Spleen (tissue), 11 donors: ENCODE data around the gene STK4. TPM values are rescaled to one million over a fixed set of nuclear protein-coding genes. Genes with fewer than 3 reads are reported as not detected.

Source experiments
- DNase-seq: peaks from one replicate; pipeline ENCODE4 v3.0.0-alpha.2; 2020
- H3K27ac ChIP-seq, 8 donors: fragments of 200-600 bp; sonication (generic) in 7 of 8; 1 replicate in 4 of 8; 2 replicates in 4 of 8; pipeline versions ENCODE4 v1.5.0 to v1.8.0; 2016 to 2021; ENCODE audit warnings: inconsistent platforms in 4 of 8, mild to moderate bottlenecking in 4 of 8, moderate library complexity in 1 of 8
- H3K27me3 ChIP-seq, 7 donors: fragments of 200-600 bp; sonication (generic) in 6 of 7; replicated peaks in 1 of 7; 1 replicate in 4 of 7; 2 replicates in 3 of 7; pipeline versions ENCODE4 v1.5.0 to v1.8.0; 2016 to 2021; ENCODE audit warnings: inconsistent platforms in 3 of 7, mild to moderate bottlenecking in 1 of 7
- H3K36me3 ChIP-seq, 6 donors: fragments of 200-600 bp; sonication (generic) in 5 of 6; 1 replicate in 4 of 6; 2 replicates in 2 of 6; pipeline versions ENCODE4 v1.5.0 to v1.8.0; 2016 to 2021; ENCODE audit warnings: inconsistent platforms in 2 of 6
- H3K4me1 ChIP-seq, 6 donors: fragments of 200-600 bp; sonication (generic) in 5 of 6; 1 replicate in 3 of 6; 2 replicates in 3 of 6; pipeline versions ENCODE4 v1.5.0 to v1.8.0; 2016 to 2021; ENCODE audit warnings: inconsistent platforms in 3 of 6
- H3K4me3 ChIP-seq, 8 donors: fragments of 200-600 bp; sonication (generic) in 7 of 8; 1 replicate in 4 of 8; 2 replicates in 4 of 8; pipeline versions ENCODE4 v1.5.0 to v1.8.0; 2016 to 2021; ENCODE audit warnings: inconsistent platforms in 4 of 8, mild to moderate bottlenecking in 4 of 8, moderate library complexity in 2 of 8
- H3K9me3 ChIP-seq, 8 donors: fragments of 200-600 bp; sonication (generic) in 7 of 8; 1 replicate in 4 of 8; 2 replicates in 4 of 8; pipeline versions ENCODE4 v1.5.0 to v1.8.0; 2016 to 2021; ENCODE audit warnings: inconsistent platforms in 4 of 8
- POLR2A ChIP-seq, 3 donors: fragments of 450-650 bp; IDR thresholded peaks; one replicate each; pipeline ENCODE4 v1.5.1; 2017; ENCODE audit warnings: antibody characterized with exemption in 3 of 3, mild to moderate bottlenecking in 1 of 3
- POLR2AphosphoS5 ChIP-seq, 3 donors: sonication (generic); formaldehyde crosslinking; IDR thresholded peaks; one replicate each; pipeline ENCODE4 v1.5.1; 2017; ENCODE audit warnings: antibody characterized with exemption in 3 of 3
- WGBS, 5 donors: extraction: QIAGEN DNeasy Blood & Tissue Kit in 3 of 5; methylation state at CpG; one replicate each; pipeline versions ENCODE4 v1.1.5 to v1.1.7; 2013 to 2018; 5-methylcytosine and 5-hydroxymethylcytosine counted together
- intact Hi-C: fragments of 100-400 bp; cut with DNase I; formaldehyde crosslinking; loops from one replicate; pipeline ENCODE4 v1.15.0; 2023; ENCODE audit warnings: low total_unique reads
- polyA plus RNA-seq, 3 donors: library from polyadenylated mRNA; stranded (reverse); fragments of 200-250 nt; gene quantifications; one replicate each; pipeline ENCODE4 v1.2.1, GENCODE V29; 2013
- total RNA-seq, 7 donors: library from RNA; depleted of rRNA in 3 of 7; stranded (reverse); fragments of >200 nt in 3 of 7; fragmentation: NEBNext Ultra II Directional in 4 of 7; extraction: Animal tissue kit (Norgen Biotek cat#: 25700) in 4 of 7; gene quantifications; one replicate each; pipeline versions ENCODE4 v1.1.0 to v1.2.1, GENCODE V29; 2016 to 2021
- TF ChIP-seq, protein P1 (sequence below), 11 experiments: fragments of 200-600 bp in 7 of 11; fragments of 450-650 bp in 4 of 11; sonication (generic) in 4 of 11; IDR thresholded peaks in 8 of 11; conservative IDR thresholded peaks in 3 of 11; 1 replicate in 7 of 11; 2 replicates in 4 of 11; pipeline versions ENCODE4 v1.4.0 to v1.8.0; 2016 to 2021; ENCODE audit warnings: antibody characterized with exemption in 11 of 11, inconsistent platforms in 4 of 11, mild to moderate bottlenecking in 1 of 11
- donor health status: healthy with polysubstance abuse.
- donor health status: DM: no; HTN: no; CAD: no; lungs with moderate emphysema.
- donor health status: DM: no; HTN: no; CAD: no.
- donor health status: Bipolar disorder and iron deficiency.
- donor health status: healthy.
- donor health status: DM: no; HTN: no; CAD: no.
- donor health status: DM: yes; HTN: yes; CAD: no.

Gene STK4
- total and polyA plus RNA-seq, 10 donors = 19.0 to 241 (median 124) TPM

GRCh38 chr20:45064812-45065211 is 98.5 kb downstream of the STK4 start:
- Histone ChIP-seq H3K27ac (no peak overlapping the region), H3K27me3 (no peaks in the 10 kb centered on the region), H3K4me3 (no peak overlapping the region), H3K9me3 (no peaks in the 10 kb centered on the region), H3K36me3 (peaks cover 0 to 63% (median 16%) of the 10 kb centered on the region in 6 donors), H3K4me1 (peaks cover 4 to 60% (median 13%) of the 10 kb centered on the region in 6 donors)
- DNase-seq = no peak
- TF ChIP-seq POLR2A (IDR thresholded peaks at IDR 0.05) = no peak
- TF ChIP-seq, protein P1, sequence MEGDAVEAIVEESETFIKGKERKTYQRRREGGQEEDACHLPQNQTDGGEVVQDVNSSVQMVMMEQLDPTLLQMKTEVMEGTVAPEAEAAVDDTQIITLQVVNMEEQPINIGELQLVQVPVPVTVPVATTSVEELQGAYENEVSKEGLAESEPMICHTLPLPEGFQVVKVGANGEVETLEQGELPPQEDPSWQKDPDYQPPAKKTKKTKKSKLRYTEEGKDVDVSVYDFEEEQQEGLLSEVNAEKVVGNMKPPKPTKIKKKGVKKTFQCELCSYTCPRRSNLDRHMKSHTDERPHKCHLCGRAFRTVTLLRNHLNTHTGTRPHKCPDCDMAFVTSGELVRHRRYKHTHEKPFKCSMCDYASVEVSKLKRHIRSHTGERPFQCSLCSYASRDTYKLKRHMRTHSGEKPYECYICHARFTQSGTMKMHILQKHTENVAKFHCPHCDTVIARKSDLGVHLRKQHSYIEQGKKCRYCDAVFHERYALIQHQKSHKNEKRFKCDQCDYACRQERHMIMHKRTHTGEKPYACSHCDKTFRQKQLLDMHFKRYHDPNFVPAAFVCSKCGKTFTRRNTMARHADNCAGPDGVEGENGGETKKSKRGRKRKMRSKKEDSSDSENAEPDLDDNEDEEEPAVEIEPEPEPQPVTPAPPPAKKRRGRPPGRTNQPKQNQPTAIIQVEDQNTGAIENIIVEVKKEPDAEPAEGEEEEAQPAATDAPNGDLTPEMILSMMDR (IDR thresholded peaks at IDR 0.05 in 8 of 11, conservative IDR thresholded peaks at IDR 0.05 in 3 of 11) = no peak
- TF ChIP-seq POLR2AphosphoS5 (IDR thresholded peaks at IDR 0.05) = no peak
- intact Hi-C loops = no loop called here

GRCh38 chr20:45066372-45066771 is 100.1 kb downstream of the STK4 start:
- Histone ChIP-seq H3K27ac (no peak overlapping the region), H3K4me3 (no peak overlapping the region), H3K4me1 (peaks cover 4 to 62% (median 13%) of the 10 kb centered on the region in 6 donors), H3K27me3 (no peaks in the 10 kb centered on the region), H3K9me3 (no peaks in the 10 kb centered on the region), H3K36me3 (peaks cover 0 to 51% (median 14%) of the 10 kb centered on the region in 6 donors)
- no peak for DNase-seq
- intact Hi-C loops = no loop called here
- TF ChIP-seq POLR2AphosphoS5 (IDR thresholded peaks at IDR 0.05) (no peak), POLR2A (IDR thresholded peaks at IDR 0.05) (no peak)
- TF ChIP-seq, protein P1 (IDR thresholded peaks at IDR 0.05 in 8 of 11, conservative IDR thresholded peaks at IDR 0.05 in 3 of 11) = no peak
- WGBS, 5 donors = 91 to 96% (median 95%) methylated on average over 7 of the region's 7 CpGs

DNA sequence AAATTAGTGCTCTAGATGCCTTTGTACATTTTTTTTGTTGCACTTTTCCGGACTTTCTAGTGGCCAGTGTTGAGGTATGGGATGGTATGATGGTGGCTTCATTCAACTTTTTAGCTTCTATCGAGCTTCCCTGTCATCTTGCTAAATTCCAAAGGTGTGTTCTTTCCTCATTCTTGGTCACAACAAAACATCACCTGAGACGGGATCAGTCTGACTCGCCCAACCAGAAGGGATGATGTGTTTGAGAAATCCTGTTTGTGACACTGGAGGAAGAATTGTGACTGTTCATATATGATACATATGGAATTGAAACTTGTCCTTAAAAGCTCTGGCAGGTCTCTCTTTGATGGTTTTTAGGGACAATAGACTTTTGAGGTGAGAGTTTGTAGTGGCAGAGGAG is 100.8 kb downstream of the STK4 start:
- 90 to 97% (median 93%) methylated on average over 4 of the region's 4 CpGs for WGBS, 5 donors
- Histone ChIP-seq H3K27ac (no peak overlapping the region), H3K36me3 (peaks cover 0 to 49% (median 14%) of the 10 kb centered on the region in 6 donors), H3K4me3 (no peak overlapping the region), H3K27me3 (no peaks in the 10 kb centered on the region), H3K9me3 (no peaks in the 10 kb centered on the region), H3K4me1 (peaks cover 4 to 64% (median 15%) of the 10 kb centered on the region in 6 donors)
- no peak for DNase-seq
- TF ChIP-seq POLR2A (IDR thresholded peaks at IDR 0.05) (no peak), POLR2AphosphoS5 (IDR thresholded peaks at IDR 0.05) (no peak)
- TF ChIP-seq, protein P1 (IDR thresholded peaks at IDR 0.05 in 8 of 11, conservative IDR thresholded peaks at IDR 0.05 in 3 of 11) = no peak
- intact Hi-C loops = no loop called here

DNA sequence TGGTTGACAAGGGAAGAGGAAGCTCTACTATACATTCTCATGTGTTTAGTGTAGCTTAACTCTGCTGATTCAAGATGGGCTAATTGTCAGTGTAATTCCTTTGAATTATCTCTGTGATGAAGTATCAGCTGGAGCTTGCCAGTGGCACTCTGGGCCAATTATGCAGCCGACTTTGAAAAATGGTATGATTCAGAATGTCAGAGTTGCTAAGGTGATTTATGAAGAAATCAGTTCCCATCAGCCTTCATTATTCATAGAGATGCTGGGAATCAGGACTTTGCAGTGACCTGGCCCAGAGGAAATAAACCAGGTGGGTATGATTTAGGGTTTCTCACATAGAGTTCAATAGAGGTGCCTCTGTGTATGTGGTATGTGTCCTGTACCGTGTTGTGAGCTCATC is 101.2 kb downstream of the STK4 start:
- WGBS, 5 donors = 79 to 90% (median 85%) methylated on average over 2 of the region's 2 CpGs

More for the DNA sequence above, 101.2 kb downstream of the STK4 start:
- no peak overlapping the region for H3K4me3 ChIP-seq
- H3K4me1 ChIP-seq = peaks cover 4 to 60% (median 16%) of the 10 kb centered on the region in 6 donors
- peaks cover 0 to 47% (median 15%) of the 10 kb centered on the region in 6 donors for H3K36me3 ChIP-seq
- H3K27me3 ChIP-seq = no peaks in the 10 kb centered on the region
- TF ChIP-seq POLR2AphosphoS5 (IDR thresholded peaks at IDR 0.05) = no peak
- TF ChIP-seq, protein P1 (IDR thresholded peaks at IDR 0.05 in 8 of 11, conservative IDR thresholded peaks at IDR 0.05 in 3 of 11) = no peak
- no peak for TF ChIP-seq POLR2A (IDR thresholded peaks at IDR 0.05)
- H3K27ac ChIP-seq = no peak overlapping the region
- intact Hi-C loops = no loop called here
- DNase-seq = no peak
- no peaks in the 10 kb centered on the region for H3K9me3 ChIP-seq
